WTC11 (cell line): Measurements from ENCODE around the gene RRBP1.

Experiments
- ELF4 ChIP-seq: sonication (generic); formaldehyde crosslinking; IDR thresholded peaks from 2 replicates; pipeline ENCODE4 v1.8.1; 2022; ENCODE audit warnings: low read depth, mild to moderate bottlenecking, moderate library complexity, missing genetic modification reagents
- SMAD3 ChIP-seq: sonication (generic); formaldehyde crosslinking; IDR thresholded peaks from 2 replicates; pipeline ENCODE4 v1.8.0; 2022; ENCODE audit warnings: missing genetic modification reagents, mild to moderate bottlenecking, borderline replicate concordance
- SP1 ChIP-seq: sonication (generic); formaldehyde crosslinking; conservative IDR thresholded peaks from 2 replicates; pipeline ENCODE4 v1.8.1; 2022; ENCODE audit warnings: missing genetic modification reagents
- ZNF138 ChIP-seq: sonication (generic); formaldehyde crosslinking; conservative IDR thresholded peaks from 2 replicates; pipeline ENCODE4 v1.8.1; 2022; ENCODE audit warnings: mild to moderate bottlenecking, moderate library complexity, missing genetic modification reagents
- ZNF416 ChIP-seq: fragments of 250-450 bp; sonication (Bioruptor Pico); IDR thresholded peaks from 2 replicates; pipeline ENCODE4 v1.9.0; 2021; ENCODE audit warnings: mild to moderate bottlenecking, inconsistent platforms
- TF ChIP-seq, protein P1 (sequence below): sonication (generic); formaldehyde crosslinking; IDR thresholded peaks from 2 replicates; pipeline ENCODE4 v1.8.1; 2022; ENCODE audit warnings: mild to moderate bottlenecking, moderate library complexity, missing genetic modification reagents
- TF ChIP-seq, protein P2 (sequence below): fragments of 200-600 bp; IDR thresholded peaks from 2 replicates; pipeline ENCODE4 v1.8.0; 2022; ENCODE audit warnings: antibody characterized with exemption
- TF ChIP-seq, protein P3 (sequence below): sonication (generic); formaldehyde crosslinking; IDR thresholded peaks from 2 replicates; pipeline ENCODE4 v1.8.1; 2023; ENCODE audit warnings: mild to moderate bottlenecking, missing genetic modification reagents
- TF ChIP-seq, protein P4 (sequence below): sonication (generic); formaldehyde crosslinking; IDR thresholded peaks from 2 replicates; pipeline ENCODE4 v1.8.1; 2023; ENCODE audit warnings: mild to moderate bottlenecking, missing genetic modification reagents
- TF ChIP-seq, protein P5 (sequence below): sonication (generic); formaldehyde crosslinking; IDR thresholded peaks from 2 replicates; pipeline ENCODE4 v1.8.0; 2022; ENCODE audit warnings: mild to moderate bottlenecking, missing genetic modification reagents
- TF ChIP-seq, protein P6 (sequence below): sonication (generic); formaldehyde crosslinking; conservative IDR thresholded peaks from 2 replicates; pipeline ENCODE4 v1.8.1; 2023; ENCODE audit warnings: mild to moderate bottlenecking, low read depth, missing genetic modification reagents, moderate library complexity
- TF ChIP-seq, protein P7 (sequence below): sonication (generic); formaldehyde crosslinking; IDR thresholded peaks from 2 replicates; pipeline ENCODE4 v1.8.0; 2022; ENCODE audit warnings: mild to moderate bottlenecking, missing genetic modification reagents

DNA sequence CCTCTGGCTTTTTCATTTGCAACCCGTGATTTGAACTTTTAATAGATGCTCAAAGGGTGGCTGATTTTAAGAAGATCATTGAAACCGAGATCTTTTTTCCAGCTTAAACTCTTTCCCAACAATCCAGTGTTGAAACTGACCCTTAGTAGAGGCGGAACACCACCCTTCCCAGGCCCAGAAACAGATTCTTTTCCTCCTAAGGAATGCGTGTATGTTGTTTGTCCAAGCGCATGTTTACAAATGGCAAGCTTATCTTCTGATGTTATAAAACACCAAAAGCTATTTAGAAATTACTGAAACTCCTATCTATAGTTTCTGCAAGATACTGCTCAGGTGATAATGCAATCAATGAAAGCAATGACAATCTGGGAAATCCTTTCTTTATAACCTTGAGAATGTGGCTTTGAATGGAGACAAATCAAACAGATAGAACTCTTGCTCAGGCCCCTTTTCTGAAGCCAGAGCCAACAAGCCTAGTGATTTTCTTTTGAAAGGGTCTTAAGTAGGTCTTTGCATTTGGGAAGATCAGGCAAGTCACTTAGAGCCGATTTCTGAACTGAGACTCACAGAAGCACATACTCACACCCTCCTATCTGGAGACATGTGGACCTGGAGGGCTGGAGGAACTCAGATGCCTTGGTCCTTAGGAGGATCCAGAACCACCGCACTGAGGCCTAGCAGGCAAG is 26.8 kb upstream of the RRBP1 start:
- TF ChIP-seq, protein P1, sequence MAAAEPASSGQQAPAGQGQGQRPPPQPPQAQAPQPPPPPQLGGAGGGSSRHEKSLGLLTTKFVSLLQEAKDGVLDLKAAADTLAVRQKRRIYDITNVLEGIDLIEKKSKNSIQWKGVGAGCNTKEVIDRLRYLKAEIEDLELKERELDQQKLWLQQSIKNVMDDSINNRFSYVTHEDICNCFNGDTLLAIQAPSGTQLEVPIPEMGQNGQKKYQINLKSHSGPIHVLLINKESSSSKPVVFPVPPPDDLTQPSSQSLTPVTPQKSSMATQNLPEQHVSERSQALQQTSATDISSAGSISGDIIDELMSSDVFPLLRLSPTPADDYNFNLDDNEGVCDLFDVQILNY (CRISPR knock-in tag) = no peak
- TF ChIP-seq, protein P2, sequence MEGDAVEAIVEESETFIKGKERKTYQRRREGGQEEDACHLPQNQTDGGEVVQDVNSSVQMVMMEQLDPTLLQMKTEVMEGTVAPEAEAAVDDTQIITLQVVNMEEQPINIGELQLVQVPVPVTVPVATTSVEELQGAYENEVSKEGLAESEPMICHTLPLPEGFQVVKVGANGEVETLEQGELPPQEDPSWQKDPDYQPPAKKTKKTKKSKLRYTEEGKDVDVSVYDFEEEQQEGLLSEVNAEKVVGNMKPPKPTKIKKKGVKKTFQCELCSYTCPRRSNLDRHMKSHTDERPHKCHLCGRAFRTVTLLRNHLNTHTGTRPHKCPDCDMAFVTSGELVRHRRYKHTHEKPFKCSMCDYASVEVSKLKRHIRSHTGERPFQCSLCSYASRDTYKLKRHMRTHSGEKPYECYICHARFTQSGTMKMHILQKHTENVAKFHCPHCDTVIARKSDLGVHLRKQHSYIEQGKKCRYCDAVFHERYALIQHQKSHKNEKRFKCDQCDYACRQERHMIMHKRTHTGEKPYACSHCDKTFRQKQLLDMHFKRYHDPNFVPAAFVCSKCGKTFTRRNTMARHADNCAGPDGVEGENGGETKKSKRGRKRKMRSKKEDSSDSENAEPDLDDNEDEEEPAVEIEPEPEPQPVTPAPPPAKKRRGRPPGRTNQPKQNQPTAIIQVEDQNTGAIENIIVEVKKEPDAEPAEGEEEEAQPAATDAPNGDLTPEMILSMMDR = no peak
- TF ChIP-seq ZNF416 (CRISPR knock-in tag) (no peak), ZNF138 (CRISPR knock-in tag) (no peak), SP1 (CRISPR knock-in tag) (no peak), ELF4 (no peak), SMAD3 (no peak)
- TF ChIP-seq, protein P3, sequence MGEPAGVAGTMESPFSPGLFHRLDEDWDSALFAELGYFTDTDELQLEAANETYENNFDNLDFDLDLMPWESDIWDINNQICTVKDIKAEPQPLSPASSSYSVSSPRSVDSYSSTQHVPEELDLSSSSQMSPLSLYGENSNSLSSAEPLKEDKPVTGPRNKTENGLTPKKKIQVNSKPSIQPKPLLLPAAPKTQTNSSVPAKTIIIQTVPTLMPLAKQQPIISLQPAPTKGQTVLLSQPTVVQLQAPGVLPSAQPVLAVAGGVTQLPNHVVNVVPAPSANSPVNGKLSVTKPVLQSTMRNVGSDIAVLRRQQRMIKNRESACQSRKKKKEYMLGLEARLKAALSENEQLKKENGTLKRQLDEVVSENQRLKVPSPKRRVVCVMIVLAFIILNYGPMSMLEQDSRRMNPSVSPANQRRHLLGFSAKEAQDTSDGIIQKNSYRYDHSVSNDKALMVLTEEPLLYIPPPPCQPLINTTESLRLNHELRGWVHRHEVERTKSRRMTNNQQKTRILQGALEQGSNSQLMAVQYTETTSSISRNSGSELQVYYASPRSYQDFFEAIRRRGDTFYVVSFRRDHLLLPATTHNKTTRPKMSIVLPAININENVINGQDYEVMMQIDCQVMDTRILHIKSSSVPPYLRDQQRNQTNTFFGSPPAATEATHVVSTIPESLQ = no peak
- TF ChIP-seq, protein P4, sequence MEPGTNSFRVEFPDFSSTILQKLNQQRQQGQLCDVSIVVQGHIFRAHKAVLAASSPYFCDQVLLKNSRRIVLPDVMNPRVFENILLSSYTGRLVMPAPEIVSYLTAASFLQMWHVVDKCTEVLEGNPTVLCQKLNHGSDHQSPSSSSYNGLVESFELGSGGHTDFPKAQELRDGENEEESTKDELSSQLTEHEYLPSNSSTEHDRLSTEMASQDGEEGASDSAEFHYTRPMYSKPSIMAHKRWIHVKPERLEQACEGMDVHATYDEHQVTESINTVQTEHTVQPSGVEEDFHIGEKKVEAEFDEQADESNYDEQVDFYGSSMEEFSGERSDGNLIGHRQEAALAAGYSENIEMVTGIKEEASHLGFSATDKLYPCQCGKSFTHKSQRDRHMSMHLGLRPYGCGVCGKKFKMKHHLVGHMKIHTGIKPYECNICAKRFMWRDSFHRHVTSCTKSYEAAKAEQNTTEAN = no peak
- TF ChIP-seq, protein P5, sequence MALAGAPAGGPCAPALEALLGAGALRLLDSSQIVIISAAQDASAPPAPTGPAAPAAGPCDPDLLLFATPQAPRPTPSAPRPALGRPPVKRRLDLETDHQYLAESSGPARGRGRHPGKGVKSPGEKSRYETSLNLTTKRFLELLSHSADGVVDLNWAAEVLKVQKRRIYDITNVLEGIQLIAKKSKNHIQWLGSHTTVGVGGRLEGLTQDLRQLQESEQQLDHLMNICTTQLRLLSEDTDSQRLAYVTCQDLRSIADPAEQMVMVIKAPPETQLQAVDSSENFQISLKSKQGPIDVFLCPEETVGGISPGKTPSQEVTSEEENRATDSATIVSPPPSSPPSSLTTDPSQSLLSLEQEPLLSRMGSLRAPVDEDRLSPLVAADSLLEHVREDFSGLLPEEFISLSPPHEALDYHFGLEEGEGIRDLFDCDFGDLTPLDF (CRISPR knock-in tag) = no peak
- TF ChIP-seq, protein P6, sequence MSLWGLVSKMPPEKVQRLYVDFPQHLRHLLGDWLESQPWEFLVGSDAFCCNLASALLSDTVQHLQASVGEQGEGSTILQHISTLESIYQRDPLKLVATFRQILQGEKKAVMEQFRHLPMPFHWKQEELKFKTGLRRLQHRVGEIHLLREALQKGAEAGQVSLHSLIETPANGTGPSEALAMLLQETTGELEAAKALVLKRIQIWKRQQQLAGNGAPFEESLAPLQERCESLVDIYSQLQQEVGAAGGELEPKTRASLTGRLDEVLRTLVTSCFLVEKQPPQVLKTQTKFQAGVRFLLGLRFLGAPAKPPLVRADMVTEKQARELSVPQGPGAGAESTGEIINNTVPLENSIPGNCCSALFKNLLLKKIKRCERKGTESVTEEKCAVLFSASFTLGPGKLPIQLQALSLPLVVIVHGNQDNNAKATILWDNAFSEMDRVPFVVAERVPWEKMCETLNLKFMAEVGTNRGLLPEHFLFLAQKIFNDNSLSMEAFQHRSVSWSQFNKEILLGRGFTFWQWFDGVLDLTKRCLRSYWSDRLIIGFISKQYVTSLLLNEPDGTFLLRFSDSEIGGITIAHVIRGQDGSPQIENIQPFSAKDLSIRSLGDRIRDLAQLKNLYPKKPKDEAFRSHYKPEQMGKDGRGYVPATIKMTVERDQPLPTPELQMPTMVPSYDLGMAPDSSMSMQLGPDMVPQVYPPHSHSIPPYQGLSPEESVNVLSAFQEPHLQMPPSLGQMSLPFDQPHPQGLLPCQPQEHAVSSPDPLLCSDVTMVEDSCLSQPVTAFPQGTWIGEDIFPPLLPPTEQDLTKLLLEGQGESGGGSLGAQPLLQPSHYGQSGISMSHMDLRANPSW (CRISPR knock-in tag) = no peak
- TF ChIP-seq, protein P7, sequence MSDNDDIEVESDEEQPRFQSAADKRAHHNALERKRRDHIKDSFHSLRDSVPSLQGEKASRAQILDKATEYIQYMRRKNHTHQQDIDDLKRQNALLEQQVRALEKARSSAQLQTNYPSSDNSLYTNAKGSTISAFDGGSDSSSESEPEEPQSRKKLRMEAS (CRISPR knock-in tag) = no peak
